Measurements from ENCODE around the gene NAALADL2. TPM values are rescaled to one million over a fixed set of nuclear protein-coding genes. Genes with fewer than 3 reads are reported as not detected.
A peak's percentile ranks its signal among the peaks of the same experiment; 100 is the strongest.
"Not testable (repeated sequence)": the region's sequence is repeated elsewhere in the genome, so short reads cannot be mapped to it uniquely, and the experiment has no call there.

NAALADL2 gene
- total and polyA plus RNA-seq, 2 of the 4 experiments (the other 2 are of a cell fraction): 3.8 to 19.2 TPM

DNA sequence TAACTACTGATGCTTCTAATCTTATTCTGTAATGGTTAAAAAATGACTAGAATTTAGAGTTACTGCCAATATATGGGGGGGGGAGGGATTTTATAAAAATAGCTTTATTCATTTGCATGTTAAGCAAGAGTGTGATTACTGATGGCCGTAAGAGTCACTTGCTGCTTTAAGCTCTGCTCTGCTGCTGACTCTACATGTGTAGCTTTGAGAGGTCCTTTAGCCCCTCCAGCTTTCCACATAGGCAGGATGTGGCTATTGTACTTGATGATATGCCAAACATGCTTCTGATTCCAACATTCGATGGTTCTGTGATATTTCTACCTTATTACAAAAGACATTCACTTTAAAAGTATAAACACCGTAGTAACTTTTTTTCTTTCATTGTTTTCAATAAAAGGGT lies 511.3 kb downstream of the NAALADL2 start:
- H2BK5ac ChIP-seq (ENCODE audit: low read depth, low read length, poor library complexity, severe bottlenecking): peak overlapping the region; percentile 66
- peak overlapping the region; percentile 96 for H2BK120ac ChIP-seq (ENCODE audit: low read depth, low read length)
- peak; percentile 66 for ATAC-seq (ENCODE audit: low read depth)
- H2AK5ac ChIP-seq (ENCODE audit: low read depth, low read length); H4K20me1 ChIP-seq (ENCODE audit: insufficient read depth, low read length); BruUV-seq (replicated peaks); intact Hi-C loops (cut with micrococcal nuclease); H3K36me3 ChIP-seq (ENCODE audit: control insufficient read depth, insufficient read depth, low read length); H3K4me3 ChIP-seq (ENCODE audit: insufficient read depth, low read depth, low read length); H2AK9ac ChIP-seq (replicated peaks; ENCODE audit: low read depth, low read length, poor library complexity); H3K9me1 ChIP-seq (ENCODE audit: insufficient read depth, low read length); in situ Hi-C loops (cut with MboI; ENCODE audit: low sequenced_read_pairs); H3K79me1 ChIP-seq (ENCODE audit: low read depth in 1 of 2, low read length in 2 of 2); H3K18ac ChIP-seq (ENCODE audit: low read depth, low read length); H4K91ac ChIP-seq (ENCODE audit: insufficient read depth, low read depth, low read length); H3K27me3 ChIP-seq (ENCODE audit: control insufficient read depth, insufficient read depth, low read length); dilution Hi-C loops (cut with HindIII; ENCODE audit: low sequenced_read_pairs, unreplicated experiment); H3K56ac ChIP-seq (ENCODE audit: extremely low read depth, insufficient read depth, low read length); H3K27ac ChIP-seq (ENCODE audit: insufficient read depth, low read length); H3K9me3 ChIP-seq (ENCODE audit: control insufficient read depth, insufficient read depth, low read length); H2AFZ ChIP-seq (replicated peaks; ENCODE audit: low read length, poor library complexity); H3K4me1 ChIP-seq (ENCODE audit: control insufficient read depth, insufficient read depth, low read length): not testable (repeated sequence)
- no CpG with 5 or more reads among the region's 3 CpGs for WGBS, 2 experiments (ENCODE audit: extremely low coverage in 2 of 2, insufficient read length in 1 of 2)
- ChIA-PET CTCF (interaction anchor here (0.6 to 1.2 kb wide), 2 partner anchors 211 to 1060 kb away, joined by 3 read pairs; no protein-coding TSS in a partner anchor), POLR2A (ENCODE audit: unreplicated experiment) (interaction anchor here (0.5 kb wide), 1 partner anchor 403 kb away, joined by 4 read pairs; no protein-coding TSS in a partner anchor)
- peak overlapping the region; percentile 89 for H3K23ac ChIP-seq (ENCODE audit: low read depth, low read length)
- H4K5ac ChIP-seq (ENCODE audit: low read depth, low read length): peak overlapping the region; percentile 84; the same call in 1 of the 2 replicates
- H3K4ac ChIP-seq (ENCODE audit: low read depth, low read length): peak overlapping the region; percentile 87
- DNase-seq: peak; percentile 63
- peak overlapping the region; percentile 14; the same call in 1 of the 2 replicates for H3K4me2 ChIP-seq (ENCODE audit: low read depth, low read length)
- peak overlapping the region; percentile 44; the same call in 1 of the 2 replicates for H3K9ac ChIP-seq (ENCODE audit: low read depth, low read length)
- peak; percentile 44; the same call in 1 of the 2 replicates for TF ChIP-seq CEBPB (IDR thresholded peaks at IDR 0.05; ENCODE audit: low read depth, low read length)
- peak overlapping the region; percentile 95 for H3K14ac ChIP-seq (replicated peaks; ENCODE audit: low read depth, low read length)
- peak overlapping the region; percentile 87; the same call in 1 of the 2 replicates for H2BK20ac ChIP-seq (ENCODE audit: low read depth, low read length)
- peak overlapping the region in 1 of 2 experiments; percentile 90; a peak in 2 of 4 replicates for H4K8ac ChIP-seq (ENCODE audit: low read depth in 2 of 2, low read length in 2 of 2)
- 0 out of 3 replicates have a peak overlapping the region, but pooled peaks have one; percentile 37 for H2BK15ac ChIP-seq (ENCODE audit: low read depth, low read length)

DNA sequence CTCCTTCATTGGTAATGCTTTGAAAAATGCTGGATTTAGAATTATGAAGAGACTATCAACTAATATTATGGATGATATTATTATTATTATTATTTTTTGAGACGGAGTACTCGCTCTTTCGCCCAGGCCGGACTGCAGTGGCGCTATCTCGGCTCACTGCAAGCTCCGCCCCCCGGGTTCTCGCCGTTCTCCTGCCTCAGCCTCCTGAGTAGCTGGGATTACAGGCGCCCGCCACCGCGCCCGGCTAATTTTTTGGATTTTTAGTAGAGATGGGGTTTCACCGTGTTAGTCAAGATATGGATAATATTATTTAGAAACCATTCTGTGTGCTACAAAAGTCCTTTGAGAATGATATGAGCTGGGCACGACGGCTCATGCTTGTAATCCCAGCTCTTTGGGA lies 512.1 kb downstream of the NAALADL2 start:
- intact Hi-C loops (cut with micrococcal nuclease); H3K9me1 ChIP-seq (ENCODE audit: insufficient read depth, low read length); POLR2A ChIA-PET (ENCODE audit: unreplicated experiment); ATAC-seq (ENCODE audit: low read depth); H3K18ac ChIP-seq (ENCODE audit: low read depth, low read length); H3K27ac ChIP-seq (ENCODE audit: insufficient read depth, low read length); H4K8ac ChIP-seq (ENCODE audit: low read depth in 2 of 2, low read length in 2 of 2); H2BK20ac ChIP-seq (ENCODE audit: low read depth, low read length); H4K91ac ChIP-seq (ENCODE audit: insufficient read depth, low read depth, low read length); DNase-seq; H2BK5ac ChIP-seq (ENCODE audit: low read depth, low read length, poor library complexity, severe bottlenecking); H3K4me2 ChIP-seq (ENCODE audit: low read depth, low read length); H3K36me3 ChIP-seq (ENCODE audit: control insufficient read depth, insufficient read depth, low read length); H2BK120ac ChIP-seq (ENCODE audit: low read depth, low read length); H3K27me3 ChIP-seq (ENCODE audit: control insufficient read depth, insufficient read depth, low read length); H3K56ac ChIP-seq (ENCODE audit: extremely low read depth, insufficient read depth, low read length); H2AFZ ChIP-seq (replicated peaks; ENCODE audit: low read length, poor library complexity); H2BK15ac ChIP-seq (ENCODE audit: low read depth, low read length); H3K4ac ChIP-seq (ENCODE audit: low read depth, low read length); dilution Hi-C loops (cut with HindIII; ENCODE audit: low sequenced_read_pairs, unreplicated experiment); H2AK9ac ChIP-seq (replicated peaks; ENCODE audit: low read depth, low read length, poor library complexity); H4K5ac ChIP-seq (ENCODE audit: low read depth, low read length); H3K4me3 ChIP-seq (ENCODE audit: insufficient read depth, low read depth, low read length); H4K20me1 ChIP-seq (ENCODE audit: insufficient read depth, low read length); H3K79me1 ChIP-seq (ENCODE audit: low read depth in 1 of 2, low read length in 2 of 2); H3K23ac ChIP-seq (ENCODE audit: low read depth, low read length); in situ Hi-C loops (cut with MboI; ENCODE audit: low sequenced_read_pairs); H3K4me1 ChIP-seq (ENCODE audit: control insufficient read depth, insufficient read depth, low read length); H3K9me3 ChIP-seq (ENCODE audit: control insufficient read depth, insufficient read depth, low read length); H3K14ac ChIP-seq (replicated peaks; ENCODE audit: low read depth, low read length); BruUV-seq (replicated peaks); H3K9ac ChIP-seq (ENCODE audit: low read depth, low read length): not testable (repeated sequence)
- peak overlapping the region; percentile 8; the same call in 1 of the 2 replicates for H2AK5ac ChIP-seq (ENCODE audit: low read depth, low read length)
- no CpG with 5 or more reads among the region's 18 CpGs for WGBS, 2 experiments (ENCODE audit: extremely low coverage in 2 of 2, insufficient read length in 1 of 2)
- CTCF ChIA-PET: interaction anchor here (0.6 kb wide), 1 partner anchor 211 kb away, joined by 3 read pairs; no protein-coding TSS in a partner anchor

All from IMR-90 (cell line).